Measurements from ENCODE around the gene ACTR6. TPM values are rescaled to one million over a fixed set of nuclear protein-coding genes. Genes with fewer than 3 reads are reported as not detected.

ACTR6 gene
- total RNA-seq, result 10 to 100 TPM; 23.2 to 26.3 (median 26.2) TPM

DNA sequence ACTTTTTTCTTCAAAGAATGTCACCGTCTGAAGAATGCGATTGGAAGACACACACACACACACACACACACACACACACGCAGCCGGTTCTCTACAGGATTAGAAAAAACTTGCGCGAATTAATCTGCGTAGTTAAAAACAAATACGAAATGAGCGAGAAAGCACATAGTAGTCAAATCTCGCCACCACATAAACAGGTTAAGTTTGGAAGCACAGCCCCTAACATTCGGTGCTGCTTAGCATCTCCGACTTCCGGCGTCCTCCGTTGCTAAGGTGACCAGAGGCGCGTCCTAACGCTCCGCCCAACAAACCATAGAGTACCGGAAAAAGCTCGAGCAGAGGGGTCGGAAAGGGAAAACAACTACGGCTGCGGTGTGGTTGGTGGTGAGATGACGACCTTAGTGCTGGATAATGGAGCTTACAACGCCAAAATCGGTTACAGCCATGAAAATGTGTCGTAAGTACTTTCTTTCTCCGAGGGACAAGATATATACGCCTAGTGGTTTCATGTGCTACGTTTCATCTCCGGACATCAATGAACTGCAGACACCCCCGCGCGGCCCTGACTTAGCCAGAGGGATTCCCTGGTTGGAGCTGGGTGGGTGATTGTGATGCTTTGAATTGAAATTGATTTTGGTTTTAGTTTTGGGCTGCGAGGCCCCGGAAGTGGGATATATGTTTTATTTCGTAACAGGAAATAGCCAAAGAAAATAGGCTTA, at the start of gene ACTR6:
ACTR6 (plus strand) TSS at position 353 of the 719 bp plus-strand sequence; CDS start at position 390, 37 bp downstream.
- Mint-ChIP-seq H3K4me1 (ENCODE audit: low read depth) (peaks cover 31% of the 10 kb centered on the region), H3K4me3 (peak within 1 kb of the TSS; percentile 98), H3K27me3 (ENCODE audit: low read depth) (no peaks in the 10 kb centered on the region), H3K9me3 (no peaks in the 10 kb centered on the region), H3K36me3 (ENCODE audit: insufficient read depth) (peaks cover 2% of the 10 kb centered on the region)
- DNase-seq (peak; percentile 96), ATAC-seq (peak; percentile 83 to 89)

DNA sequence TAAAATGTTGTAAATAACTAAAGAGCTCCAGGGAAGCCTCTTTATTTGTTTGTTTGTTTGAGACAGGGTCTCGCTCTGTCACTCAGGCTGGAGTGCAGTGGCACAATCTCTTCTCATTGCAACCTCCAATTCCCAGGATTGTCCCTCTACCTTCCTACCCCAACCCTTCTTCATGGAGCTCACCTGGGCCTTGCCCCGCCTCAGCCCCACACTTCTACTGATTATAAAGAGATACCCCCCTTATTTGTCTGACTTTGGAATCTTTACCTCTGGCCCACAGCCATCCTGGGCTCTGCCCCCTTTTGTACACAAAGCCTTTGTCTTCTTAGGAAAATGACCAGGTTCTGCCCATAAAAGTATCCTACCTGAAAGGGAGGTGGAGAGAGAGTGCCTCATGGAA, 48.8 kb upstream of the ACTR6 start:
- Mint-ChIP-seq H3K4me3 (no peak overlapping the region), H3K9me3 (no peaks in the 10 kb centered on the region), H3K27me3 (ENCODE audit: low read depth) (no peaks in the 10 kb centered on the region), H3K4me1 (ENCODE audit: low read depth) (no peaks in the 10 kb centered on the region), H3K36me3 (ENCODE audit: insufficient read depth) (no peaks in the 10 kb centered on the region)
- no peak for DNase-seq
- ATAC-seq, result no peak

DNA sequence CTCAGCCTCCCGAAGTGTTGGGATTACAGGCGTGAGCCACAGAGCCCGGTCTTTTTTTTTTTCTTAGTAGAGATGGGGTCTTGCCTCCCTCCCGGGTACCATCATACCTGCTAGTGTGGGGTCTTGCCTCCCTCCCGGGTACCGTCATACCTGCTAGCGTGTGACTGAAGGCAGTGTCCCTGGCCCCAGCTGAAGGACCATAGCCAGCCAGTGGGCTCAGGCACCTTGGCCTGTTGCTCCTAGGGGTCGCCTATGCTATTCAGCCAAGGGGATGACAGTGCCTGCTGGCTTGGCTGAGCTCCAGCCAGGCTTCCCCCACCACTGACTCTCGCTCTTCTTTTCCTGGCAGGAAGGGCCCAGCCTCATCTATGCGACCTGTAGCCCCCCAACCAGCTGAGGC, 47.5 kb upstream of the ACTR6 start:
- Mint-ChIP-seq H3K4me3 (no peak overlapping the region), H3K36me3 (ENCODE audit: insufficient read depth) (no peaks in the 10 kb centered on the region), H3K4me1 (ENCODE audit: low read depth) (no peaks in the 10 kb centered on the region), H3K27me3 (ENCODE audit: low read depth) (no peaks in the 10 kb centered on the region), H3K9me3 (no peaks in the 10 kb centered on the region)
- DNase-seq (no peak), ATAC-seq (no peak)

DNA sequence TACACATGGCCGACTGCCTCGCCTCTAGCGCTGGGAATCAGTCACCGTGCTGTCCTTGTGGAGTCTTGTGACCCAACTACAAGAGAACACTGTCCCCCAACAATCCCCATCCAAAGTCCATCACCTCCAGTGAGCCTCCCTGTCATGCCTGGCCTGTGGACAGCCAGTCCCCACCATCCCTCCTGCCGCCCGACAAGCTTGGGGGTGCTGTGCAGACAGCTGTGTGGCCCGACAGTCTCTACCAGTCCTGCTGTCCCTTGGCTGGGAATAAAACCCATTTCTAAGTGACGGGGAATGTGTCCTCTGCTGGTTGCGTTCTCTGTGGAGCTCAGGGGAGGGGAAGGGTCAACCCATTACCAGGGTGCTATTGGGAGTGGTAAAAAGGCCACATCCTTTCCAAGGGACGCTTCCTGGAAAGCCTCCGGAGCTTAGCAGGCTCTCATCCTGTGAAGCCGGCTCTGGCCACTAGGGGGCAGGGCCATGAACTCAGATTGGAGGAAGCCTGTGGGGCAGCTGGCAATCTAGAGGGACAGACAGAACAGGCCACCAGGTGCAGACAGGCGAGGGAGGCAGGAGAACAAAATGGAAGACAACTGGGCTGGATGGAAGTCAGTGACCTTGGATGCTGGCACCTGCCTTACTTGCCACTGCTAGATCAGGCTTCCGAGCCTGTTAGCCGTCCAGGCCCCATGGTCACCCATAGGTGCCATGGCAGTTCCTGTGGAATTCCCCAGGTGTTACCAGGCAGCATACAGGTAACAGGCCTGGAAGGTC, 46.0 kb upstream of the ACTR6 start:
- Mint-ChIP-seq H3K4me1 (ENCODE audit: low read depth) (no peaks in the 10 kb centered on the region), H3K4me3 (no peak overlapping the region)
- peak; percentile 74 to 84 for ATAC-seq

GRCh38 chr12:100156731-100157426, 43.7 kb upstream of the ACTR6 start:
- no peak for ATAC-seq

More for the DNA sequence above, 46.0 kb upstream of the ACTR6 start:
- Mint-ChIP-seq H3K9me3 (no peaks in the 10 kb centered on the region), H3K27me3 (ENCODE audit: low read depth) (no peaks in the 10 kb centered on the region), H3K36me3 (ENCODE audit: insufficient read depth) (peaks cover 2% of the 10 kb centered on the region)
- peak; percentile 70 for DNase-seq

DNA sequence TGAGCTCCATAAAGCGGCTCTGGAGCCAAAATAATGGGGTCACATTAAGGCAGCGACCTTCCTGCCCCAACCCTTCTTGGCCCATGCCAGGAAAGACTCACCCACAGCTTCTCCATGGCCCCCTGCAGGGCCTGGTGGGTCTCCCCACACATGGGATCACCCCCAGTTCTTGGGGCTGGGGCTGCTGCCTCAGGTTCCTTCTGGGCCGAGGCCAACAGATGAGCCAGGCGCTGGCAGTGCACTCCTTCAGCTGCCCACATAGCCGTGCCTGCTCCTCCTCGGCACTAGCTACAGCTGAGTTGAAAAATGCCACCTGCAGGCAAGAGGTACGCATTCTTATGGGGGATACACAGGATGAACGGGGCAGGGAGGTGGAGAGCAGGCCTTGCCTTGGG, 43.2 kb upstream of the ACTR6 start:
- no peaks in the 10 kb centered on the region for H3K27me3 Mint-ChIP-seq (ENCODE audit: low read depth)
- H3K36me3 Mint-ChIP-seq (ENCODE audit: insufficient read depth), result peaks cover 2% of the 10 kb centered on the region
- no peak overlapping the region for H3K4me3 Mint-ChIP-seq
- H3K9me3 Mint-ChIP-seq, result no peaks in the 10 kb centered on the region
- DNase-seq (no peak), ATAC-seq (no peak)
- no peaks in the 10 kb centered on the region for H3K4me1 Mint-ChIP-seq (ENCODE audit: low read depth)

More at GRCh38 chr12:100156731-100157426, 43.7 kb upstream of the ACTR6 start:
- no peak overlapping the region for H3K4me3 Mint-ChIP-seq
- no peaks in the 10 kb centered on the region for H3K9me3 Mint-ChIP-seq
- DNase-seq, result no peak
- no peaks in the 10 kb centered on the region for H3K27me3 Mint-ChIP-seq (ENCODE audit: low read depth)
- H3K4me1 Mint-ChIP-seq (ENCODE audit: low read depth), result no peaks in the 10 kb centered on the region
- peaks cover 2% of the 10 kb centered on the region for H3K36me3 Mint-ChIP-seq (ENCODE audit: insufficient read depth)

DNA sequence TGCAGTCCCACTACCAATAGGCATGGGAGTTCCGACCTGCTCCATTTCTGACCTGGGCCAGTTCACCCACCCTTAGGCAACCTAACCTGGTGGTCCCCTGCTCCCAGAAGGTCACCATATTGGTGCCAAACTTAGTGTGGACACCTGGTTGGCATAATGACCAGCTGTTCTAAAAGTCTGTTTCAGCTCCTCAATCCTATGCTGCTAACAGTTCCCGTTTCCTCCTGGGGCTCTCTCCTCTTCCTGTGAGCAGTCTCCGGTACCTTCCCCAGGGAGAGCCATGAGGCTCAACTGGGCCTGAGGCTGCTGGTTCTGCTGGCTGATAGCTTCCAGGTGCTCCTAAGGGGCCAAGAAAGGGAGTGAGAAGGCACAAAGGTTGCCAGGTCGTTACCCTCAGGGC, 42.1 kb upstream of the ACTR6 start:
- Mint-ChIP-seq H3K9me3 (no peaks in the 10 kb centered on the region), H3K4me1 (ENCODE audit: low read depth) (peaks cover 3% of the 10 kb centered on the region), H3K36me3 (ENCODE audit: insufficient read depth) (peaks cover 2% of the 10 kb centered on the region), H3K4me3 (no peak overlapping the region), H3K27me3 (ENCODE audit: low read depth) (no peaks in the 10 kb centered on the region)
- DNase-seq (no peak), ATAC-seq (no peak)

- DNase-seq (no peak), ATAC-seq (no peak)
- Mint-ChIP-seq H3K4me1 (ENCODE audit: low read depth) (peaks cover 8% of the 10 kb centered on the region), H3K4me3 (no peak overlapping the region), H3K27me3 (ENCODE audit: low read depth) (no peaks in the 10 kb centered on the region), H3K36me3 (ENCODE audit: insufficient read depth) (peaks cover 2% of the 10 kb centered on the region), H3K9me3 (no peaks in the 10 kb centered on the region)
These were observed 41.1 kb upstream of the ACTR6 start for GRCh38 chr12:100159391-100160104.

DNA sequence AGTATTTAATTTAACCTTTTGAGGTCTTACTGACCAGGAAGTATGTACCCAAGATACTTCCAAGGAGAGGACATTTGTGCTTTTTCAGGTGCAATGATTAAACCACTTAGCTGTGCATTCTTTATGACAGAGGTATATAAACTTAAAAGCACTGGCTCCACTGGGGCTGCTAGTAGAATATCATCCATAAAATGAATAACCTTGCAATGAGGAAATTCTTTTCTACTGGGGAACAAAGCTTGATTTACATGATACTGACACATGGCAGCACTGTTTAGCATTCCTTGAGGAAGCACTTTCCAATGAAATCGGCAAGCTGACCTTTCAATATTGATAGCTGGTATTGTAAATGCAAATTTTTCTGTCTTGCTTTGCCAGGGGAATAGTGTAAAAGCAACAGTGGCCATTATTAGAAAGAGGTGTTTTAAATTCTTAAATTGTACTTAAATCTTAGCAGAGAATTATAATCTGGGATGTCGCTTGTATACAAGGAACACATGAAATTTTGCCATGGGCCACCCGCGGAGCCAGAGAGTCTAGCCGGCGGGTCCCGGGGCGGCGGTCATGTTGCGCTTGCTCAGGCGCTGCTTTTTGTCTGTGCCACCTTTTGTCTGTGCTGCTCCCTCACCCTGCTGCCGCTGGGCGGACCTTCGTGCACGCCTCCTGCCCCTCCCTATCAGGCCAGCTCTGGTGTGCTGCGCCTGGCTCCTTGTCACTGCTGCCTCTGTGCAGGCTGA, 37.0 kb upstream of the ACTR6 start:
- H3K9me3 Mint-ChIP-seq, result no peaks in the 10 kb centered on the region
- peak overlapping the region; percentile 57 for H3K4me3 Mint-ChIP-seq
- DNase-seq (peak; percentile 61), ATAC-seq (peak; percentile 100)
- H3K4me1 Mint-ChIP-seq (ENCODE audit: low read depth), result peaks cover 8% of the 10 kb centered on the region
- H3K27me3 Mint-ChIP-seq (ENCODE audit: low read depth), result no peaks in the 10 kb centered on the region
- H3K36me3 Mint-ChIP-seq (ENCODE audit: insufficient read depth), result peaks cover 4% of the 10 kb centered on the region

DNA sequence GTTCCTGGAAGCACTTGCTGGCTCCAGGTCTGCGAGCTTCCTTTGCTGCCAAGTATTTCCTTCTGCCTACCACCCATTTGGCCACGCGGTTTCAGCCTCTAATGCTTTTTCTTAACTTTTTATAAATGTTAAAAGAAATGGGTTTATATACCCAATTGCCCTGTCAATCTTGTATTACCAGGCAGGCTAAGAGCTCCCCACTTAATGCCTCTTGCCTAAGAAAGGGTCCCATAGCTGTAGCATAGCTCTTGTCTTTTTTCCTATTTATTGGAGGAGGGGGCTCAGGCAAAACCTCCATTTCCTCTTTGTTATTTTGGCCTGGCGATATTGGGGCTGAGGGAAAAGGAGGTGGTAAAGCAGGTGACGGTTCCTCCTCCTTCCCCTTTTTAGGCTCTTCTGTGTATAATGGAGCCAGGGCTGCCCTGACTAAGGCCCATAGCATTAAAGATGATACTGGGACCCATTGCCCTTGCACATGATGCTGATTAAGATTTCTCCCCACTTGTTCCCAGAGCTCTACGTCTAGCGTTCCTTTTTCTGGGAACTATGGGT, 36.4 kb upstream of the ACTR6 start:
- ATAC-seq (no peak), DNase-seq (no peak)
- no peaks in the 10 kb centered on the region for H3K27me3 Mint-ChIP-seq (ENCODE audit: low read depth)
- H3K9me3 Mint-ChIP-seq, result no peaks in the 10 kb centered on the region
- peaks cover 2% of the 10 kb centered on the region for H3K36me3 Mint-ChIP-seq (ENCODE audit: insufficient read depth)
- peaks cover 8% of the 10 kb centered on the region for H3K4me1 Mint-ChIP-seq (ENCODE audit: low read depth)
- H3K4me3 Mint-ChIP-seq, result peak overlapping the region; percentile 57

- DNase-seq (no peak), ATAC-seq (no peak)
- no peak overlapping the region for H3K4me3 Mint-ChIP-seq
- H3K9me3 Mint-ChIP-seq, result no peaks in the 10 kb centered on the region
- peaks cover 8% of the 10 kb centered on the region for H3K4me1 Mint-ChIP-seq (ENCODE audit: low read depth)
- H3K36me3 Mint-ChIP-seq (ENCODE audit: insufficient read depth), result peaks cover 2% of the 10 kb centered on the region
- no peaks in the 10 kb centered on the region for H3K27me3 Mint-ChIP-seq (ENCODE audit: low read depth)
These were observed 35.3 kb upstream of the ACTR6 start for GRCh38 chr12:100165356-100165755.

GRCh38 chr12:100166232-100166631, 34.4 kb upstream of the ACTR6 start:
- Mint-ChIP-seq H3K36me3 (ENCODE audit: insufficient read depth) (peaks cover 2% of the 10 kb centered on the region), H3K4me3 (no peak overlapping the region), H3K9me3 (no peaks in the 10 kb centered on the region), H3K27me3 (ENCODE audit: low read depth) (no peaks in the 10 kb centered on the region), H3K4me1 (ENCODE audit: low read depth) (peaks cover 8% of the 10 kb centered on the region)
- DNase-seq (no peak), ATAC-seq (no peak)

DNA sequence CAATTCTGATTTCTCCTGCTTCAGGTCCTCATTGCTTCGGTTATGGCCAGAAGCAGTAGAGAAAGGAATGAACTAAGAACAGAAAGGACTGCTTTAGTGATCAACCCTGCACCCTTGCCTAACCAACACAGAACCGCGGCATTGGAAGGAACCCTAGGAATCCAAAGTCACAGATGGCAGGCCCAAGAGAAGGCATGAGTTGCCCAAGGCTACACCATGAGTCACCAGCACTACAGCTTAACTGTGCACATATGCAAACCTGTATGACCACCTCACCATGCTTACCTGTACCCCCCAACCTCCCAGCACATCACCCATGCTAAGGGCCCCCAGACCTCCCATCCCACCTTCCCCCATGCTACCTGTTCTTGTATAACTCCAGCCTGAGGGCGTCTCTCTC, 32.1 kb upstream of the ACTR6 start:
- H3K9me3 Mint-ChIP-seq, result no peaks in the 10 kb centered on the region
- H3K36me3 Mint-ChIP-seq (ENCODE audit: insufficient read depth), result peaks cover 2% of the 10 kb centered on the region
- no peaks in the 10 kb centered on the region for H3K27me3 Mint-ChIP-seq (ENCODE audit: low read depth)
- H3K4me1 Mint-ChIP-seq (ENCODE audit: low read depth), result peaks cover 5% of the 10 kb centered on the region
- no peak for DNase-seq
- H3K4me3 Mint-ChIP-seq, result no peak overlapping the region
- ATAC-seq, result no peak
